ENCODE data around the gene MESP2.

MESP2 gene

GRCh38 chr15:89820666-89821611 is 44.8 kb downstream of the MESP2 start:
- DNase-seq: no peak

- no peak for DNase-seq
Observed at GRCh38 chr15:89822026-89822425, 45.9 kb downstream of the MESP2 start.

- DNase-seq: no peak
Observed at GRCh38 chr15:89822611-89822950, 46.4 kb downstream of the MESP2 start.

- no peak for DNase-seq
Observed at GRCh38 chr15:89822951-89823711, 47.0 kb downstream of the MESP2 start.

- no peak for DNase-seq
Observed at GRCh38 chr15:89823836-89824606, 47.9 kb downstream of the MESP2 start.

- no peak for DNase-seq
Observed at GRCh38 chr15:89824607-89824867, 48.4 kb downstream of the MESP2 start.

- no peak for DNase-seq
Observed at GRCh38 chr15:89825271-89825940, 49.3 kb downstream of the MESP2 start.

- no peak for DNase-seq
Observed at GRCh38 chr15:89826671-89827655, 50.8 kb downstream of the MESP2 start.

- no peak for DNase-seq
Observed at GRCh38 chr15:89827829-89828228, 51.7 kb downstream of the MESP2 start.

All from NCI-H1048 (cell line).